ENCODE results near the gene RALB.

The RALB gene

GRCh38 chr2:120332384-120332783 is 79.7 kb downstream of the RALB start:
- DNase-seq (ENCODE audit: low read depth): no peak
- H3K4me3 ChIP-seq (ENCODE audit: low read depth, low read length): no peak overlapping the region
- no peak for TF ChIP-seq CTCF (IDR thresholded peaks at IDR 0.05; ENCODE audit: low read depth, low read length, missing control alignments)

- TF ChIP-seq CTCF (IDR thresholded peaks at IDR 0.05; ENCODE audit: low read depth, low read length, missing control alignments): no peak
- no peak overlapping the region for H3K4me3 ChIP-seq (ENCODE audit: low read depth, low read length)
- DNase-seq (ENCODE audit: low read depth): no peak
Observed at GRCh38 chr2:120334068-120334467, 81.4 kb downstream of the RALB start.

GRCh38 chr2:120336749-120337148 is 84.1 kb downstream of the RALB start:
- DNase-seq (ENCODE audit: low read depth): no peak
- no peak for TF ChIP-seq CTCF (IDR thresholded peaks at IDR 0.05; ENCODE audit: low read depth, low read length, missing control alignments)
- H3K4me3 ChIP-seq (ENCODE audit: low read depth, low read length): no peak overlapping the region

GRCh38 chr2:120338015-120338414 is 85.4 kb downstream of the RALB start:
- DNase-seq (ENCODE audit: low read depth): no peak
- no peak for TF ChIP-seq CTCF (IDR thresholded peaks at IDR 0.05; ENCODE audit: low read depth, low read length, missing control alignments)
- no peak overlapping the region for H3K4me3 ChIP-seq (ENCODE audit: low read depth, low read length)

DNA sequence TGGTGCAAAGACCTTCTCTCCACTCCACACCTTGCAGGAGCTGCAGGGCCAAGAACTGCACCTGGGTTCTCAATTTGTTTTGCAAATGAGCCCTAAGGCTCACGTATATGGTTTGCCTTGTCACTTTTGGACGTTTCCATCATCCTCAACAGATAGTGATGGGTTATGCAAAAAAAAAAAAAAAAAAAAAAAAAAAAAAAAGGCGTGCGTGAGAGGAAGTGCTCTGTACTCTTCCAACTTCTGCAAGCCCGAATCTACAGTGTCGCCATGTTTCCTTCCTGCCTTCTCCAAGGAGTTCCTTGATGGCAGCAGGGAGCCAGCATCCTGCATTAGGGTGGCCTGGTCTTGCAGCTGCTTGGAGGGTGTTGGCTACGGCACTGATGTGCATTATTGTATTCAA is 89.3 kb downstream of the RALB start:
- H3K4me3 ChIP-seq (ENCODE audit: low read depth, low read length): no peak overlapping the region
- no peak for DNase-seq (ENCODE audit: low read depth)
- TF ChIP-seq CTCF (IDR thresholded peaks at IDR 0.05; ENCODE audit: low read depth, low read length, missing control alignments): no peak

- no peak for DNase-seq (ENCODE audit: low read depth)
- H3K4me3 ChIP-seq (ENCODE audit: low read depth, low read length): no peak overlapping the region
- TF ChIP-seq CTCF (IDR thresholded peaks at IDR 0.05; ENCODE audit: low read depth, low read length, missing control alignments): no peak
Observed at GRCh38 chr2:120342446-120342845, 89.8 kb downstream of the RALB start.

- H3K4me3 ChIP-seq (ENCODE audit: low read depth, low read length): no peak overlapping the region
- no peak for DNase-seq (ENCODE audit: low read depth)
- no peak for TF ChIP-seq CTCF (IDR thresholded peaks at IDR 0.05; ENCODE audit: low read depth, low read length, missing control alignments)
Observed at GRCh38 chr2:120343100-120343432, 90.4 kb downstream of the RALB start.

Data from GM12864 (cell line).